Type B pancreatic cell (in vitro differentiated cells): ENCODE measurements around the gene TSPAN5. TPM values are rescaled to one million over a fixed set of nuclear protein-coding genes. Genes with fewer than 3 reads are reported as not detected.

ENCODE experiments used
- DNase-seq: peaks from one replicate; pipeline ENCODE4 v3.0.0; 2021; ENCODE audit warnings: mixed read lengths; ENCODE audit not compliant: unreplicated experiment; ENCODE audit errors: extremely low spot score
- H3K27ac Mint-ChIP-seq: 2 replicates; pipeline ENCODE4 v1.8.0; 2021; ENCODE audit warnings: mild to moderate bottlenecking, mixed read lengths
- H3K27me3 Mint-ChIP-seq: 2 replicates; pipeline ENCODE4 v1.8.0; 2021; ENCODE audit warnings: mixed read lengths
- H3K36me3 Mint-ChIP-seq: 2 replicates; pipeline ENCODE4 v1.8.0; 2021; ENCODE audit warnings: mixed read lengths
- H3K4me1 Mint-ChIP-seq: one replicate; pipeline ENCODE4 v1.8.0; 2021; ENCODE audit warnings: mixed read lengths; ENCODE audit not compliant: unreplicated experiment
- H3K4me3 Mint-ChIP-seq: 2 replicates; pipeline ENCODE4 v1.8.0; 2021; ENCODE audit warnings: mild to moderate bottlenecking, mixed read lengths
- H3K9me3 Mint-ChIP-seq: 2 replicates; pipeline ENCODE4 v1.8.0; 2021; ENCODE audit warnings: mixed read lengths
- total RNA-seq: library from RNA; stranded (reverse); gene quantifications from 2 replicates; pipeline ENCODE4 v1.2.1, GENCODE V29; 2021; ENCODE audit warnings: low replicate concordance
- TF ChIP-seq, protein P1 (sequence below): fragments of 200-600 bp; sonication (generic); conservative IDR thresholded peaks from 2 replicates; pipeline ENCODE4 v1.5.0; 2021; ENCODE audit warnings: antibody characterized with exemption, mild to moderate bottlenecking

Gene TSPAN5
- total RNA-seq, 1 donor from 2014 or later, result 26.9 TPM

DNA sequence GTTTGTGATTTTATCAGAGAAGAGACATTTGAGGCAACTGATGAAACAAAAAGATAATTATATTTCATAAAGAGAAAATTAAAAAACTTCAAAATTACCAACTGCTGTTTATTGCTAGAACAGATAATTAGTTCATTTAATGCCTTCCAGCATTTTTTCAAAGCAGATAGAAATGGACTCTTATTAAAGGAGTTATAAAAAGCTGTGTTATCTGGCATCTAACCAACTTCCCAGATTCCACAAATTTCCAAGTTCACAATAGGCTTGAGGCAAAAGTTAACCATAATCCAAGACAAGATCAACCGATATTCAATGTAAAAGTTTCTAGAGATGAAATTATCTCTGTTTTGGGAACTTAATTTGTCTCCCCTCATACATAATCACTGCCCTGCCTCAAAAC is 152.4 kb downstream of the TSPAN5 start:
- Mint-ChIP-seq H3K36me3 (peaks cover 10% of the 10 kb centered on the region), H3K27ac (no peak overlapping the region), H3K9me3 (no peaks in the 10 kb centered on the region), H3K27me3 (no peaks in the 10 kb centered on the region), H3K4me3 (no peak overlapping the region), H3K4me1 (peaks cover 24% of the 10 kb centered on the region)
- DNase-seq, result no peak
- TF ChIP-seq, protein P1, sequence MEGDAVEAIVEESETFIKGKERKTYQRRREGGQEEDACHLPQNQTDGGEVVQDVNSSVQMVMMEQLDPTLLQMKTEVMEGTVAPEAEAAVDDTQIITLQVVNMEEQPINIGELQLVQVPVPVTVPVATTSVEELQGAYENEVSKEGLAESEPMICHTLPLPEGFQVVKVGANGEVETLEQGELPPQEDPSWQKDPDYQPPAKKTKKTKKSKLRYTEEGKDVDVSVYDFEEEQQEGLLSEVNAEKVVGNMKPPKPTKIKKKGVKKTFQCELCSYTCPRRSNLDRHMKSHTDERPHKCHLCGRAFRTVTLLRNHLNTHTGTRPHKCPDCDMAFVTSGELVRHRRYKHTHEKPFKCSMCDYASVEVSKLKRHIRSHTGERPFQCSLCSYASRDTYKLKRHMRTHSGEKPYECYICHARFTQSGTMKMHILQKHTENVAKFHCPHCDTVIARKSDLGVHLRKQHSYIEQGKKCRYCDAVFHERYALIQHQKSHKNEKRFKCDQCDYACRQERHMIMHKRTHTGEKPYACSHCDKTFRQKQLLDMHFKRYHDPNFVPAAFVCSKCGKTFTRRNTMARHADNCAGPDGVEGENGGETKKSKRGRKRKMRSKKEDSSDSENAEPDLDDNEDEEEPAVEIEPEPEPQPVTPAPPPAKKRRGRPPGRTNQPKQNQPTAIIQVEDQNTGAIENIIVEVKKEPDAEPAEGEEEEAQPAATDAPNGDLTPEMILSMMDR, result no peak

DNA sequence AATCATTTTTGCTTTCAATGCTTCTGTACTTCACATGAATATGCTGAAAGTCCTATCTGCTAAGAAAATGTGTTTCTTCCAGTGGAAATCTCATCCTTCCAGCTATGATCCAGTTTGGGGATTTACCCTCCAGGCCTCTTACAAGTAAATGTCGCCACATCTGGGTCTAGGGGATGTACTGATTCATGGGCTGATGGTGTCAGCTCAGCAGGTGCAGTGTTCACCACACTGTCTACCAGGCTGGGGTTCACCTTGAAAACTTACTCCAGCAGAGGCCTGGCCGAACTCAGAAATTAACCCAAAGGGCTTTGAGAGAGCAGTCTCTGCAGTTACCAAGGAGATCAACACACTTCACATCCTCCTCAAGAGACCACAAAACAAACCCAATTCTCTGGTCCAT is 154.3 kb downstream of the TSPAN5 start:
- no peak overlapping the region for H3K27ac Mint-ChIP-seq
- no peak for DNase-seq
- no peaks in the 10 kb centered on the region for H3K27me3 Mint-ChIP-seq
- H3K4me3 Mint-ChIP-seq, result no peak overlapping the region
- H3K4me1 Mint-ChIP-seq, result peaks cover 5% of the 10 kb centered on the region
- TF ChIP-seq, protein P1, result no peak
- no peaks in the 10 kb centered on the region for H3K9me3 Mint-ChIP-seq
- H3K36me3 Mint-ChIP-seq, result peaks cover 10% of the 10 kb centered on the region

- H3K27me3 Mint-ChIP-seq, result no peaks in the 10 kb centered on the region
- H3K27ac Mint-ChIP-seq, result no peak overlapping the region
- no peak for DNase-seq
- TF ChIP-seq, protein P1, result no peak
- H3K4me3 Mint-ChIP-seq, result no peak overlapping the region
- H3K36me3 Mint-ChIP-seq, result peaks cover 10% of the 10 kb centered on the region
- H3K4me1 Mint-ChIP-seq, result peaks cover under 1% of the 10 kb centered on the region
- H3K9me3 Mint-ChIP-seq, result no peaks in the 10 kb centered on the region
These were observed 154.7 kb downstream of the TSPAN5 start for GRCh38 chr4:98503676-98504075.

DNA sequence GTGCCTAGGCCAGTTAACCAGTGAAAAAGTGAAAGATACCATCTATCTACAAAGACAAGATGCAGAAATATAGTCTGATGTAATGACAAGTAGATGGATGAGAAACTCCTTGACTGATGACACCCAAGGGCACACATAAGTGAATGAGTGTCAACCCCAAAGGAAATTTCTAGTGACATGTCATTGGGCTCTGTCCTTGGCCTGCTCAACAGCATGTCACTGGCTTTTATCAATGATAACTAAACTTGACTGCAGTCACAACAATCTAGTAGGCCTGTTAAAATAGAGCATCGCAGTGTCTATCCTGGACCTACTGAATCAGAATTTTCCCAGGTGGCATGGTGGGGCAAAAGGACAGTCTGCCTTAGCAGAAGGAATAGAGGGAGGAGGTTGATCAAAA is 155.8 kb downstream of the TSPAN5 start:
- TF ChIP-seq, protein P1, result no peak
- Mint-ChIP-seq H3K27me3 (no peaks in the 10 kb centered on the region), H3K4me3 (no peak overlapping the region), H3K27ac (no peak overlapping the region), H3K36me3 (peaks cover 10% of the 10 kb centered on the region), H3K4me1 (peaks cover 2% of the 10 kb centered on the region), H3K9me3 (no peaks in the 10 kb centered on the region)
- DNase-seq, result no peak

- Mint-ChIP-seq H3K9me3 (no peaks in the 10 kb centered on the region), H3K4me1 (peaks cover 5% of the 10 kb centered on the region), H3K27me3 (no peaks in the 10 kb centered on the region), H3K27ac (no peak overlapping the region), H3K36me3 (peaks cover 10% of the 10 kb centered on the region), H3K4me3 (no peak overlapping the region)
- no peak for DNase-seq
- TF ChIP-seq, protein P1, result no peak
These were observed 156.4 kb downstream of the TSPAN5 start for GRCh38 chr4:98502031-98502430.

DNA sequence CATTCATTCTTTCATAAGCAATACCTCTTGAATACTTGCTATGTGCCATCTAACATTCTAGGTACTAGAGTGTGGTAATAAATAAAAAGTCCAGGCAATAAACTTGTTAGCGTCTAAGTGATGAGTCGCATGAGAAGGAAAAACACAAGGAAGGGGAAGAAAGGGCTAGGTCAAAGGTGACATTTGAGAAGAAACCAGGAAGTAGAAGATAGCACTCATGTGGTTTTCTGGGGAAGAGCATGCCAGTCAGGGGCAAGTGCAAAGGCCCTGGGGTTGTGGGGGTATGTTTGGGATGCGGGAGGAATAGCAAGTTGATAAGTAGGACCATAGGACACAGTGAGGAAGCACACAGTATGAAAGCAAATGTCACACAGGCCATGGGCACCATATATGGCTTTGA is 157.0 kb downstream of the TSPAN5 start:
- Mint-ChIP-seq H3K27ac (no peak overlapping the region), H3K36me3 (peaks cover 10% of the 10 kb centered on the region), H3K4me3 (no peak overlapping the region), H3K9me3 (no peaks in the 10 kb centered on the region), H3K27me3 (no peaks in the 10 kb centered on the region), H3K4me1 (peaks cover 8% of the 10 kb centered on the region)
- DNase-seq, result no peak
- TF ChIP-seq, protein P1, result no peak
